Measurements from ENCODE around the gene SFRP4. TPM values are rescaled to one million over a fixed set of nuclear protein-coding genes. Genes with fewer than 3 reads are reported as not detected.

Gene SFRP4
- total and polyA plus RNA-seq, 9 of the 15 experiments (the other 6 are each of a cell fraction or from before 2014, with no cell fraction given): not detected

- TF ChIP-seq TFAP4 (CRISPR knock-in tag; IDR thresholded peaks at IDR 0.05; ENCODE audit: borderline replicate concordance) (no peak), MAFK (IDR thresholded peaks at IDR 0.05; ENCODE audit: low read length) (peak; percentile 43; the same call in 1 of the 2 replicates)
Observed at GRCh38 chr7:37920849-37921805, 4.5 kb upstream of the SFRP4 start (continued).

- H3K9ac ChIP-seq (ENCODE audit: insufficient read depth in 1 of 2, low read depth in 2 of 2, low read length in 2 of 2): peak within 1 kb of the TSS; percentile 31 to 34; a peak in 3 of 4 replicates
- peaks cover 9 to 26% of the 10 kb centered on the region in 2 experiments; a peak in 4 of 5 replicates for H3K4me1 ChIP-seq (replicated peaks in 1 of 2; ENCODE audit: control insufficient read depth in 2 of 2, insufficient read depth in 2 of 2, low read length in 2 of 2)
- intact Hi-C loops (cut with micrococcal nuclease): no loop called here
- no peak within 1 kb of the TSS for H3K4me3 ChIP-seq
- no peaks in the 10 kb centered on the region for H3K9me1 ChIP-seq (ENCODE audit: control insufficient read depth, insufficient read depth, low read length)
- no TSS peak for BruUV-seq (replicated peaks)
- H3K9me3 ChIP-seq (replicated peaks; ENCODE audit: control insufficient read depth, insufficient read depth, low read depth, low read length): no peaks in the 10 kb centered on the region
- peaks cover 0 to 8% of the 10 kb centered on the region in 2 experiments; a peak in 3 of 5 replicates for H3K27me3 ChIP-seq (ENCODE audit: control insufficient read depth in 2 of 2, insufficient read depth in 2 of 2, low read length in 2 of 2)
- H3K79me2 ChIP-seq (ENCODE audit: control insufficient read depth, insufficient read depth, low read length): no peaks in the 10 kb centered on the region
- H2AFZ ChIP-seq (ENCODE audit: low read depth, low read length): peak within 1 kb of the TSS; percentile 94
- H3K36me3 ChIP-seq (ENCODE audit: control insufficient read depth, insufficient read depth, low read length): no peaks in the 10 kb centered on the region
- POLR2A ChIA-PET: no interaction called here
- H3K27ac ChIP-seq (ENCODE audit: extremely low read depth, low read depth, low read length): peak within 1 kb of the TSS; percentile 64
- in situ Hi-C loops (cut with MboI): no loop called here
- CTCF ChIA-PET (ENCODE audit: low intra/inter-chr PET ratio): interaction anchor here (0.6 kb wide), 1 partner anchor 186 kb away, joined by 3 read pairs; no protein-coding TSS in a partner anchor
- TF ChIP-seq CREBBP (IDR thresholded peaks at IDR 0.05; ENCODE audit: low read depth, low read length) (no peak), ZNF740 (CRISPR knock-in tag; IDR thresholded peaks at IDR 0.05) (no peak), ZNF740 (tag; IDR thresholded peaks at IDR 0.05) (no peak), ELF2 (CRISPR knock-in tag; IDR thresholded peaks at IDR 0.05) (no peak), ZNF140 (CRISPR knock-in tag; IDR thresholded peaks at IDR 0.05) (no peak), ZNF165 (CRISPR knock-in tag; IDR thresholded peaks at IDR 0.05; ENCODE audit: borderline replicate concordance) (no peak), MNT (conservative IDR thresholded peaks at IDR 0.05) (no peak), MYNN (IDR thresholded peaks at IDR 0.05) (no peak), MYNN (CRISPR knock-in tag; IDR thresholded peaks at IDR 0.05) (no peak)
- H3K4me2 ChIP-seq (ENCODE audit: insufficient read depth, low read length): peak within 1 kb of the TSS; percentile 40; the same call in 1 of the 2 replicates
- ATAC-seq (no peak), DNase-seq (ENCODE audit: extremely low read depth in 1 of 4, low spot score in 3 of 4) (no peak), FAIRE-seq (no peak)
- 64% methylated on average over 11 of the region's 22 CpGs for WGBS (ENCODE audit: insufficient coverage, low coverage, missing lambda C conversion rate)
- no peaks in the 10 kb centered on the region for H4K20me1 ChIP-seq (replicated peaks; ENCODE audit: control insufficient read depth, insufficient read depth, low read length)
Observed at GRCh38 chr7:37920305-37920848, 3.8 kb upstream of the SFRP4 start, which contains the start of gene EPDR1. EPDR1 (plus strand) TSS chr7:37920640; CDS start chr7:37920940, 300 bp downstream.
